ENCODE data around the gene OR7C1. TPM values are rescaled to one million over a fixed set of nuclear protein-coding genes. Genes with fewer than 3 reads are reported as not detected.
"Not testable (repeated sequence)": the region's sequence is repeated elsewhere in the genome, so short reads cannot be mapped to it uniquely, and the experiment has no call there.

OR7C1 gene
- total and polyA plus RNA-seq, 2 donors = 0.11 TPM; not detected in 1

DNA sequence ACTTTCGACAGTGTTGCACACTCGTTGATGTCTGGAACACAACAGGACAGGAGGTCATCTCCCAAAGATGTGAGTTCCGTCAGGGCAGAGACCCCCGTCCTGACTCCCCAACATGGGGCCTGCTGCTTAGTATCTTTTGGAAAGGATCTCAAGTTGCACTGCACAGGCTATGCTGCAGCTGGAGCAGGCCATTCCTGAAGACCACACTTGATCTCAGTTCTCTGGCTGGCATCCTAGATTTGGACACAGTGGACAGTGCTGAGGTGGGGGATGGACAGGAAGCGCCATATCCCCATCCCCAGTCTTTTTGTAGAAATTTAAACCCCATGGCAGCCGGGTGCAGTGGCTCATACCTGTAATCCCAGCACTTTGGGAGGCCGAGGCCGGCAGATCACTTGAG is 62.5 kb downstream of the OR7C1 start:
- Histone ChIP-seq H3K27me3 (ENCODE audit: control insufficient read depth in 2 of 2, insufficient read depth in 1 of 2, low read length in 1 of 2) (peaks cover 0 to 3% of the 10 kb centered on the region in 2 donors), H3K4me1 (ENCODE audit: control insufficient read depth in 2 of 2, insufficient read depth in 2 of 2, low read length in 2 of 2) (peaks cover 0 to 18% of the 10 kb centered on the region in 2 donors), H3K9me3 (ENCODE audit: control insufficient read depth in 2 of 2, insufficient read depth in 1 of 2, low read length in 1 of 2) (peaks cover 0 to 1% of the 10 kb centered on the region in 2 donors), H3K4me3 (ENCODE audit: low read length in 2 of 2) (no peak overlapping the region), H3K36me3 (ENCODE audit: control insufficient read depth in 2 of 2, insufficient read depth in 2 of 2, low read length in 1 of 2) (peaks cover 2 to 5% of the 10 kb centered on the region in 2 donors), H3K27ac (ENCODE audit: low read depth in 1 of 2, low read length in 1 of 2) (no peak overlapping the region)
- WGBS = 96% methylated on average over 8 of the region's 8 CpGs
- no peak for DNase-seq (ENCODE audit: low read depth in 6 of 9, low spot score in 9 of 9)

DNA sequence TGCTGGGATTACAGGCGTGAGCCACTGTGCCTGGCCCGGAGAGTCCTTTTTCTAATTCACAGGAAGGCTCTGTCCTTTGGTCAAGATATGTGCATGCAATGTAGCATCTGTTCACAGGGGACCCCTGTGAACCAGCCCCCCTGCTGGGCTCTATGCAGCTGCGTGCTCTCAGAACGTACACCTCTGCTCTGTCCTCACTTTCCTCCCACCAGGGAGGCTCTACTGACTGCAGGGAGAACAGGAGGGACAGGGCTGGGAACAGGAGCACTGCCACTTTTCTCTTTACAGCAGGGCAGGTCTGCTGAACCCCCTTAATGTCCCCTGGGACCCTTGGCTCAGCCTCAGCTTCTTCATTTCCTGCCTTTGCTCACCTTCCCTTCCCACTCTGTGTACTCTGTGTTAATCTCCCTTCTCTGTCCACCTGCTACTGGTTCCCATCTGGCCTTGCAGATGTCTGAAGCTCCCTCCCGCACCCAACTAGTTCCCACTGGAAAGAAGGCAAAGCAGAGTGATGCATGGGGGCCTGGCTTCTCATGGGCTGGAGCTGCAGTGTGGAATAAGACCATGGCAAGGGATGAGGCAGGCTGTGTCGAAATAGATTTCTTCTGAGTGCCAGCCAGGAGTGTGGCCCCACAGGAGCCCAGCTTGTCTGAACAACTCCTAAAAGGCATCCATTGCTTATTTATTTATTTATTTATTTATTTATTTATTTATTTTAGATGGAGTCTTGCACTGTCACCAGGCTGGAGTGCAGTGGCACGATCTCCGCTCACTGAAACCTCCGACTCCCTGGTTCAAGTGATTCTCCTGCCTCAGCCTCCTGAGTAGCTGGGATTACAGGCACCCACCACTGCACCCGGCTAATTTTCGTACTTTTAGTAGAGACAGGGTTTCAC is 63.8 kb downstream of the OR7C1 start:
- DNase-seq (ENCODE audit: low read depth in 6 of 9, low spot score in 9 of 9) = no peak
- H3K36me3 ChIP-seq (ENCODE audit: control insufficient read depth in 2 of 2, insufficient read depth in 2 of 2, low read length in 1 of 2) = peaks cover 2 to 5% of the 10 kb centered on the region in 2 donors

DNA sequence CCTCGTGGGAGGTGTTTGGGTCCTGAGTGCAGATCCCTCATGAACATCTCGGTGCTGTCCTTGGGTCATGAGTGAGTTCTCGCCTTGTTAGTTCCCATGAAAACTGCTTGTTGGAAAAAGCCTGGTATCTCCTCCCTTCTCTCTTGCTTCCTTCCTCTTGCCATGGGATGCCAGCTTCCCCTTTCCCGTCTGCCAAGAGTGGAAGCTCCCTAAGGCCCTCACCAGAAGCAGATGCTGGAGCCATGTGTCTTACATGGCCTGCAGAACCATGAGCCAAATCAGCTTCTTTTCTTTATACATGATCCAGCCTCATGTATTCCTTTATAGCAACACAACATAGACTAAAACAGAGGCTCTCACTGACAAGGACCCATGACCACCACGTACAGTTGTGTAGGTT is 64.8 kb downstream of the OR7C1 start:
- no peak overlapping the region for H3K27ac ChIP-seq (ENCODE audit: low read depth in 1 of 2, low read length in 1 of 2)
- no peaks in the 10 kb centered on the region for H3K4me1 ChIP-seq (ENCODE audit: control insufficient read depth in 2 of 2, insufficient read depth in 2 of 2, low read length in 2 of 2)
- H3K36me3 ChIP-seq (ENCODE audit: control insufficient read depth in 2 of 2, insufficient read depth in 2 of 2, low read length in 1 of 2) = peaks cover 5% of the 10 kb centered on the region in 2 donors
- H3K27me3 ChIP-seq (ENCODE audit: control insufficient read depth in 2 of 2, insufficient read depth in 1 of 2, low read length in 1 of 2) = no peaks in the 10 kb centered on the region
- no peak for DNase-seq (ENCODE audit: low read depth in 6 of 9, low spot score in 9 of 9)
- whole genome bisulfite sequencing = 95% methylated on average over 5 of the region's 5 CpGs
- H3K4me3 ChIP-seq (ENCODE audit: low read length in 2 of 2) = no peak overlapping the region
- H3K9me3 ChIP-seq (ENCODE audit: control insufficient read depth in 2 of 2, insufficient read depth in 1 of 2, low read length in 1 of 2) = peaks cover 0 to 1% of the 10 kb centered on the region in 2 donors

More for the DNA sequence above, 63.8 kb downstream of the OR7C1 start:
- Histone ChIP-seq H3K27me3 (ENCODE audit: control insufficient read depth in 2 of 2, insufficient read depth in 1 of 2, low read length in 1 of 2) (peaks cover 0 to 3% of the 10 kb centered on the region in 2 donors), H3K27ac (ENCODE audit: low read depth in 1 of 2, low read length in 1 of 2) (no peak overlapping the region), H3K4me1 (ENCODE audit: control insufficient read depth in 2 of 2, insufficient read depth in 2 of 2, low read length in 2 of 2) (peaks cover 0 to 10% of the 10 kb centered on the region in 2 donors), H3K9me3 (ENCODE audit: control insufficient read depth in 2 of 2, insufficient read depth in 1 of 2, low read length in 1 of 2) (peaks cover 0 to 1% of the 10 kb centered on the region in 2 donors), H3K4me3 (ENCODE audit: low read length in 2 of 2) (no peak overlapping the region)
- WGBS = 91% methylated on average over 11 of the region's 11 CpGs

DNA sequence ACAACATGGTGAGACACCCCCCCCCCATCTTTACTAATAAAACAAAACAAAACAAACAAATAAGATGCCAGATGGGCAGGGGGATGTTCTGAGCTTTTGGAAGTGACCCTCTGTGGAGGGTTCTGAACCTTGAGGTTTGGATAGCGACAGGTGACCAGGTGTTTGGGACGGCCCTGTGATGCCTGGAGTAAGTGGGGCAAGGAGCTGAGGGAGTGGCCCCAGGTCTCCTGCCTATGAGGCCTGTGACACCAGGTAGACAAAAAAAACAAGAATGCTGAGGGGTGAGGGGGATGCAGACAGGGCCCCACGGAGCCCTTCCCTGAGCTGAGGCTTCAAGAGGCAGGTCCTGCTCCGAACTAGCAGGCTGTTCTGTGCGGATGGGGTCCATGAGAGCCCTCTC is 65.8 kb downstream of the OR7C1 start:
- 94% methylated on average over 5 of the region's 5 CpGs for WGBS
- Histone ChIP-seq H3K27ac (ENCODE audit: low read depth in 1 of 2, low read length in 1 of 2) (no peak overlapping the region), H3K4me1 (ENCODE audit: control insufficient read depth in 2 of 2, insufficient read depth in 2 of 2, low read length in 2 of 2) (no peaks in the 10 kb centered on the region), H3K36me3 (ENCODE audit: control insufficient read depth in 2 of 2, insufficient read depth in 2 of 2, low read length in 1 of 2) (peaks cover 5% of the 10 kb centered on the region in 2 donors), H3K4me3 (ENCODE audit: low read length in 2 of 2) (no peak overlapping the region), H3K9me3 (ENCODE audit: control insufficient read depth in 2 of 2, insufficient read depth in 1 of 2, low read length in 1 of 2) (peaks cover 0 to 1% of the 10 kb centered on the region in 2 donors), H3K27me3 (ENCODE audit: control insufficient read depth in 2 of 2, insufficient read depth in 1 of 2, low read length in 1 of 2) (no peaks in the 10 kb centered on the region)
- no peak for DNase-seq (ENCODE audit: low read depth in 6 of 9, low spot score in 9 of 9)

DNA sequence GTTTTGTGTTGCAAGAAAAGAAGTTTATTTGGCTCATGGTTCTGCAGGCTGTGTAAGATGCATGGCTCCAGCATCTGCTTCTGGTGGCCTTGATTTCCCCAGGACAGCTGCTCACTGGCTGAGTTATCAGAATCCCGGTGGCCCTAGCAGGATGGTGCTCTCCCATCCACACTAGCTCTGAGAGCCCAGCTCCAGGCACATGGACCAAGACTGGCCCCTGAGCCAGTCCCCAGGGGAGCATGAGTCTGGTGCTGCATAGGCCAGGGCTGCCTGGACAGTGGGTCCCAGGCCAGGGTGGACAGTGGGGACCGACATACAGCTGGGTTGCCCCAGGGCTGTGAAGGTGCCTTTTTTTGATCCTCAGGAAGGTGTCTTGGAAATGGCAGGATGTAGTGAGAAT is 67.0 kb downstream of the OR7C1 start:
- H3K4me3 ChIP-seq (ENCODE audit: low read length in 2 of 2) = no peak overlapping the region
- no peaks in the 10 kb centered on the region for H3K27me3 ChIP-seq (ENCODE audit: control insufficient read depth in 2 of 2, insufficient read depth in 1 of 2, low read length in 1 of 2)
- 95% methylated on average over 2 of the region's 2 CpGs for WGBS
- peaks cover 0 to 1% of the 10 kb centered on the region in 2 donors for H3K9me3 ChIP-seq (ENCODE audit: control insufficient read depth in 2 of 2, insufficient read depth in 1 of 2, low read length in 1 of 2)
- no peak overlapping the region for H3K27ac ChIP-seq (ENCODE audit: low read depth in 1 of 2, low read length in 1 of 2)
- peaks cover 5% of the 10 kb centered on the region in 2 donors for H3K36me3 ChIP-seq (ENCODE audit: control insufficient read depth in 2 of 2, insufficient read depth in 2 of 2, low read length in 1 of 2)
- no peaks in the 10 kb centered on the region for H3K4me1 ChIP-seq (ENCODE audit: control insufficient read depth in 2 of 2, insufficient read depth in 2 of 2, low read length in 2 of 2)
- DNase-seq (ENCODE audit: low read depth in 6 of 9, low spot score in 9 of 9) = no peak

DNA sequence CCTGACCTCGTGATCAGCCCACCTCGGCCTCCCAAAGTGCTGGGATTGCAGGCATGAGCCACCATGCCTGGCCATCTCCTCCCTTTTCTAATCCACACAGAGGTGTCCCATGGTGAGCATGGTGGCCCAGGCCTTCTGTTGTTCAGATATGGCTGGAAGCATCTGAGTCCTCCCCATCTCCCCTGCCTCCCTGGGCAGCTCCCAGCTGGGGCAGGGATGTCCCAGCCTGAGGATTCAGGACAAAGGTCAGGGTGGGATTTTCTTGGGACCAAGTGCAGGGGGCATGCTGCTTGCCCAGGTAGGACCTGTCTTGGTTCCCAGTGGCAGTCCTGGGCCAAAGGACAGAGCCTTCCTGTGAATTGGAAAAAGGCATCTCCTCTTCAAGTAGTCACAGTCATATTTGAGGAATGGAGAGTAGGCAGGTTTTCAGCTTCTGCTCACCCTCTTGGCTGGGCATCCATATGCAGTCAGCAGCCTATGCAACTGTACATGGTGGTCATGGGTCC is 67.5 kb downstream of the OR7C1 start:
- no peak overlapping the region for H3K4me3 ChIP-seq (ENCODE audit: low read length in 2 of 2)
- H3K27ac ChIP-seq (ENCODE audit: low read depth in 1 of 2, low read length in 1 of 2) = no peak overlapping the region
- H3K9me3 ChIP-seq (ENCODE audit: control insufficient read depth in 2 of 2, insufficient read depth in 1 of 2, low read length in 1 of 2) = peaks cover 0 to 1% of the 10 kb centered on the region in 2 donors
- 98% methylated on average over 2 of the region's 2 CpGs for WGBS
- no peaks in the 10 kb centered on the region for H3K4me1 ChIP-seq (ENCODE audit: control insufficient read depth in 2 of 2, insufficient read depth in 2 of 2, low read length in 2 of 2)
- peaks cover 5% of the 10 kb centered on the region in 2 donors for H3K36me3 ChIP-seq (ENCODE audit: control insufficient read depth in 2 of 2, insufficient read depth in 2 of 2, low read length in 1 of 2)
- no peak for DNase-seq (ENCODE audit: low read depth in 6 of 9, low spot score in 9 of 9)
- H3K27me3 ChIP-seq (ENCODE audit: control insufficient read depth in 2 of 2, insufficient read depth in 1 of 2, low read length in 1 of 2) = no peaks in the 10 kb centered on the region

DNA sequence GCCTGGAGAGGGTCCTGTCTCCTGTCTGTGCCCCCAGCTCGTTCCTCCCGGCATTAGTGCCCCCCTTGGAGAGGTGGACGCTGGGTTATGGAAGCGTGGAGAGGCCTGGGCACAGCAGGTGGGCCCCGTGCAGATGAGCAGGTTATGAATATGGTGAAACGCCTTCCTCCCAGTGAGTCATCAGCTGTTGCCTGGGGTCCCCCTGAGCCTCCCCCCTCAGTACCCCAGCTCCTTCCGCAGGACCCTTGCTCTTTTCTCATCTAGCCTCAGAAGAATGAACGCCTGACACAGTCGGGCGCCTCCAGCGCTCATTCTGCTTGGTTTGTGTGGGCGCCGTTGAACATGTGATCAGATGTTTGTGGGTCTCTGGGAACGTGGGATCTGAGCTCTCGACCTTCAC is 69.1 kb downstream of the OR7C1 start:
- not testable (repeated sequence) for H3K4me1 ChIP-seq (ENCODE audit: control insufficient read depth in 2 of 2, insufficient read depth in 2 of 2, low read length in 2 of 2); H3K27ac ChIP-seq (ENCODE audit: low read depth in 1 of 2, low read length in 1 of 2); DNase-seq (ENCODE audit: low read depth in 6 of 9, low spot score in 9 of 9); H3K9me3 ChIP-seq (ENCODE audit: control insufficient read depth in 2 of 2, insufficient read depth in 1 of 2, low read length in 1 of 2); H3K27me3 ChIP-seq (ENCODE audit: control insufficient read depth in 2 of 2, insufficient read depth in 1 of 2, low read length in 1 of 2); H3K4me3 ChIP-seq (ENCODE audit: low read length in 2 of 2); H3K36me3 ChIP-seq (ENCODE audit: control insufficient read depth in 2 of 2, insufficient read depth in 2 of 2, low read length in 1 of 2)
- WGBS = 95% methylated on average over 15 of the region's 15 CpGs

DNA sequence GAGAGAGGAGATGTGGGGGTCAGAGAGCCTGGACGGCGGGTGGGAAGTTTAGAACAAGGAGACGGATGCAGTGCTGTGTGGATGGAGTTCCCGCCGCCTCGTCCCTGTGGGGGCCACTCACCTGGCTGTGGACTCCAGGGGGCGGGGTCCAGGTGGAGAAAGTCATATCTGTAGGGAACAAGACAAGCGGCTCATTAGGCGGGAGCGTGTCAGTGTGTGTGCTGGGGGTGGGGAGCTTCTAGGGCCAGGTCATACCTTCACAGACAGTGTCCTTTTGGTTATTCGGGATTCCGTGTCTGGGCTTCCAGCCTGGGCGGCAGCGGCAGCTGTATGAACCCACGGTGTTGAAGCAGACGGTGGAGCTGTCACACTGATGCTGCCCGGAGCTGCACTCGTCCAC is 69.6 kb downstream of the OR7C1 start:
- not testable (repeated sequence) for H3K36me3 ChIP-seq (ENCODE audit: control insufficient read depth in 2 of 2, insufficient read depth in 2 of 2, low read length in 1 of 2); H3K9me3 ChIP-seq (ENCODE audit: control insufficient read depth in 2 of 2, insufficient read depth in 1 of 2, low read length in 1 of 2); H3K27ac ChIP-seq (ENCODE audit: low read depth in 1 of 2, low read length in 1 of 2); H3K27me3 ChIP-seq (ENCODE audit: control insufficient read depth in 2 of 2, insufficient read depth in 1 of 2, low read length in 1 of 2); H3K4me3 ChIP-seq (ENCODE audit: low read length in 2 of 2); DNase-seq (ENCODE audit: low read depth in 6 of 9, low spot score in 9 of 9); H3K4me1 ChIP-seq (ENCODE audit: control insufficient read depth in 2 of 2, insufficient read depth in 2 of 2, low read length in 2 of 2)
- 98% methylated on average over 6 of the region's 18 CpGs for WGBS

DNA sequence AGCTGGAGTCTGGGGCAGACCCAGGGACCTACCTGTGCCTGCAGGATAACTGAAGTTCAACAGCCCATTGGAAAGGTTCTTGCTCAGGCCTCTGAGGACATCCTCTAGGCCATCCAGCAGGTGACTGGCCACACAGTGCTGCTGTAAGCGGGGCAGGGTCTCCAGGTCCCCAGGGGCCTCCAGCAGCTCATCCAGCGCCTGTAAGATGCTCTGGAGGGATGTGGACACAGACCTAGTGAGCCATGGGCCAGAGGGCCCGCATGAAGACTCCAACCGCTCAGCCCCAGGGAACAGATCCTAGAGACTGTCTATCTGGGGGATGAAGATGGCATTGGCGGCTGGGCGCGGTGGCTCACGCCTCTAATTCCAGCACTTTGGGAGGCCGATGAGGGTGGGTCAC is 70.6 kb downstream of the OR7C1 start:
- 98% methylated on average over 9 of the region's 9 CpGs for WGBS
- no peaks in the 10 kb centered on the region for H3K9me3 ChIP-seq (ENCODE audit: control insufficient read depth in 2 of 2, insufficient read depth in 1 of 2, low read length in 1 of 2)
- no peak overlapping the region for H3K4me3 ChIP-seq (ENCODE audit: low read length in 2 of 2)
- no peak overlapping the region for H3K27ac ChIP-seq (ENCODE audit: low read depth in 1 of 2, low read length in 1 of 2)
- DNase-seq (ENCODE audit: low read depth in 6 of 9, low spot score in 9 of 9) = no peak
- H3K27me3 ChIP-seq (ENCODE audit: control insufficient read depth in 2 of 2, insufficient read depth in 1 of 2, low read length in 1 of 2) = no peaks in the 10 kb centered on the region
- H3K36me3 ChIP-seq (ENCODE audit: control insufficient read depth in 2 of 2, insufficient read depth in 2 of 2, low read length in 1 of 2) = peaks cover 0 to 2% of the 10 kb centered on the region in 2 donors
- no peaks in the 10 kb centered on the region for H3K4me1 ChIP-seq (ENCODE audit: control insufficient read depth in 2 of 2, insufficient read depth in 2 of 2, low read length in 2 of 2)

Measured in thymus (tissue), 11 donors.